Fibroblast of lung (primary cell): Measurements from ENCODE around the gene PRMT7. TPM values are rescaled to one million over a fixed set of nuclear protein-coding genes. Genes with fewer than 3 reads are reported as not detected.

Source experiments
- DNase-seq, 2 donors: peaks; one replicate each; pipeline versions ENCODE4 v3.0.0 to v3.0.0-alpha.2; 2010; ENCODE audit warnings: low read depth in 2 of 2
- H2AFZ ChIP-seq: 2 replicates; pipeline ENCODE4 v1.5.1; 2012; ENCODE audit warnings: low read length, control low read depth, inconsistent platforms
- H3K27ac ChIP-seq: 2 replicates; pipeline ENCODE4 v1.5.1; 2011; ENCODE audit warnings: low read length, control low read depth; ENCODE audit not compliant: insufficient read depth
- H3K27me3 ChIP-seq: 2 replicates; pipeline ENCODE4 v1.5.1; 2011; ENCODE audit warnings: mild to moderate bottlenecking, low read length; ENCODE audit not compliant: control insufficient read depth, insufficient read depth
- H3K36me3 ChIP-seq: 2 replicates; pipeline ENCODE4 v1.5.1; 2011; ENCODE audit warnings: low read length; ENCODE audit not compliant: control insufficient read depth, insufficient read depth
- H3K4me1 ChIP-seq: 2 replicates; pipeline ENCODE4 v1.5.1; 2011; ENCODE audit warnings: low read length; ENCODE audit not compliant: control insufficient read depth, insufficient read depth; ENCODE audit errors: extremely low read depth
- H3K4me2 ChIP-seq: 2 replicates; pipeline ENCODE4 v1.5.1; 2011; ENCODE audit warnings: low read length, control low read depth; ENCODE audit not compliant: insufficient read depth; ENCODE audit errors: extremely low read depth
- H3K4me3 ChIP-seq, 4 experiments: fragments of 200-600 bp in 1 of 4; sonication (generic) in 1 of 4; replicated peaks in 1 of 4; 2 replicates each; pipeline ENCODE4 v1.5.1; 2011 to 2016; ENCODE audit warnings: low read length in 4 of 4, low read depth in 3 of 4, mild to moderate bottlenecking in 3 of 4, control low read depth in 2 of 4, inconsistent platforms in 1 of 4, mixed read lengths in 1 of 4; ENCODE audit not compliant: insufficient read depth in 1 of 4; ENCODE audit errors: control extremely low read depth in 1 of 4
- H3K79me2 ChIP-seq: 2 replicates; pipeline ENCODE4 v1.5.1; 2012; ENCODE audit warnings: mild to moderate bottlenecking, low read length, inconsistent platforms; ENCODE audit not compliant: control insufficient read depth, insufficient read depth
- H3K9ac ChIP-seq: 2 replicates; pipeline ENCODE4 v1.5.1; 2011; ENCODE audit warnings: mild to moderate bottlenecking, low read length, control low read depth; ENCODE audit not compliant: insufficient read depth
- H3K9me3 ChIP-seq: 2 replicates; pipeline ENCODE4 v1.5.1; 2012; ENCODE audit warnings: low read depth, low read length; ENCODE audit not compliant: control insufficient read depth, insufficient read depth
- H4K20me1 ChIP-seq: 2 replicates; pipeline ENCODE4 v1.5.1; 2011; ENCODE audit warnings: low read length; ENCODE audit not compliant: control insufficient read depth, insufficient read depth; ENCODE audit errors: extremely low read depth
- CTCF ChIP-seq, 2 donors: IDR thresholded peaks in 1 of 2; conservative IDR thresholded peaks in 1 of 2; 1 replicate in 1 of 2; 2 replicates in 1 of 2; pipeline ENCODE4 v1.5.1; 2011 to 2012; ENCODE audit warnings: low read length in 2 of 2, control low read depth in 1 of 2, inconsistent platforms in 1 of 2, low read depth in 1 of 2, mild to moderate bottlenecking in 1 of 2
- EZH2 ChIP-seq: IDR thresholded peaks from 2 replicates; pipeline ENCODE4 v1.5.1; 2012; ENCODE audit warnings: low read length, control low read depth, mild to moderate bottlenecking; ENCODE audit errors: missing control alignments
- polyA plus RNA-seq, 2 donors: library from polyadenylated mRNA; depleted of rRNA in 1 of 2; stranded (reverse) in 1 of 2; unstranded in 1 of 2; fragments of >200 nt; gene quantifications; 2 replicates each; pipeline ENCODE4 v1.2.1, GENCODE V29; 2011 to 2012; ENCODE audit warnings: missing spikeins in 1 of 2
- total RNA-seq: library from RNA; depleted of rRNA; stranded (reverse); fragments of >200 nt; gene quantifications from 2 replicates; pipeline ENCODE4 v1.2.1, GENCODE V29; 2014

The PRMT7 gene
- total and polyA plus RNA-seq, 2 donors (not counting 1 experiment from before 2014, with no cell fraction given) = 24.0 to 39.3 TPM

GRCh38 chr16:68267612-68268405 is 43.0 kb upstream of the PRMT7 start:
- no peak overlapping the region for H3K27ac ChIP-seq
- H3K4me3 ChIP-seq = no peak overlapping the region
- no peaks in the 10 kb centered on the region for H4K20me1 ChIP-seq
- no peaks in the 10 kb centered on the region for H3K36me3 ChIP-seq
- no peak overlapping the region for H3K9ac ChIP-seq
- DNase-seq = no peak
- H2AFZ ChIP-seq = no peak overlapping the region
- H3K4me2 ChIP-seq = no peak overlapping the region
- TF ChIP-seq EZH2 (no peak), CTCF (conservative IDR thresholded peaks at IDR 0.05 in 1 of 2, IDR thresholded peaks at IDR 0.05 in 1 of 2; ENCODE audit: low read depth in 1 of 2, low read length in 2 of 2) (no peak)
- H3K4me1 ChIP-seq = peaks cover 5% of the 10 kb centered on the region
- no peaks in the 10 kb centered on the region for H3K27me3 ChIP-seq
- no peaks in the 10 kb centered on the region for H3K9me3 ChIP-seq
- peaks cover 58% of the 10 kb centered on the region for H3K79me2 ChIP-seq

GRCh38 chr16:68269793-68270192 is 41.0 kb upstream of the PRMT7 start:
- H3K9me3 ChIP-seq = no peaks in the 10 kb centered on the region
- H3K9ac ChIP-seq = no peak overlapping the region
- peaks cover 5% of the 10 kb centered on the region for H3K4me1 ChIP-seq
- peaks cover 5% of the 10 kb centered on the region for H3K36me3 ChIP-seq
- DNase-seq = no peak
- H4K20me1 ChIP-seq = no peaks in the 10 kb centered on the region
- no peak overlapping the region for H3K4me3 ChIP-seq
- peaks cover 64% of the 10 kb centered on the region for H3K79me2 ChIP-seq
- TF ChIP-seq CTCF (conservative IDR thresholded peaks at IDR 0.05 in 1 of 2, IDR thresholded peaks at IDR 0.05 in 1 of 2; ENCODE audit: low read depth in 1 of 2, low read length in 2 of 2) (no peak), EZH2 (no peak)
- no peak overlapping the region for H2AFZ ChIP-seq
- no peak overlapping the region for H3K4me2 ChIP-seq
- H3K27ac ChIP-seq = no peak overlapping the region
- H3K27me3 ChIP-seq = no peaks in the 10 kb centered on the region

- H4K20me1 ChIP-seq = no peaks in the 10 kb centered on the region
- peaks cover 59% of the 10 kb centered on the region for H3K79me2 ChIP-seq
- H3K4me1 ChIP-seq = peaks cover 5% of the 10 kb centered on the region
- no peak overlapping the region for H3K4me2 ChIP-seq
- no peak overlapping the region for H3K4me3 ChIP-seq
- no peaks in the 10 kb centered on the region for H3K9me3 ChIP-seq
- H3K9ac ChIP-seq = no peak overlapping the region
- H2AFZ ChIP-seq = no peak overlapping the region
- H3K36me3 ChIP-seq = peaks cover 5% of the 10 kb centered on the region
- no peaks in the 10 kb centered on the region for H3K27me3 ChIP-seq
- H3K27ac ChIP-seq = no peak overlapping the region
- no peak for DNase-seq
- TF ChIP-seq EZH2 (no peak), CTCF (conservative IDR thresholded peaks at IDR 0.05 in 1 of 2, IDR thresholded peaks at IDR 0.05 in 1 of 2; ENCODE audit: low read depth in 1 of 2, low read length in 2 of 2) (no peak)
Measured at GRCh38 chr16:68270353-68270752, 40.5 kb upstream of the PRMT7 start.
